Mesenchymal stem cell (in vitro differentiated cells and primary cell): ENCODE measurements around the gene KRT71.
A peak's percentile ranks its signal among the peaks of the same experiment; 100 is the strongest.

Experiments
- DNase-seq: peaks from one replicate; pipeline ENCODE4 v3.0.0-alpha.2; 2013
- H2AFZ ChIP-seq: one replicate; pipeline ENCODE4 v1.6.1; 2013; ENCODE audit warnings: low read depth, mild to moderate bottlenecking, control low read depth, inconsistent platforms, low read length, moderate library complexity
- H2AK5ac ChIP-seq: 2 replicates; pipeline ENCODE4 v1.6.1; 2013; ENCODE audit warnings: low read length, moderate library complexity, mild to moderate bottlenecking, inconsistent platforms; ENCODE audit not compliant: severe bottlenecking
- H2BK120ac ChIP-seq: one replicate; pipeline ENCODE4 v1.6.1; 2013; ENCODE audit warnings: low read depth, mild to moderate bottlenecking, inconsistent platforms, low read length, moderate library complexity
- H2BK12ac ChIP-seq, 2 experiments: one replicate each; pipeline ENCODE4 v1.6.1; 2013; ENCODE audit warnings: inconsistent platforms in 2 of 2, low read length in 2 of 2, mild to moderate bottlenecking in 2 of 2, moderate library complexity in 2 of 2, control low read depth in 1 of 2
- H2BK15ac ChIP-seq: one replicate; pipeline ENCODE4 v1.6.1; 2013; ENCODE audit warnings: mild to moderate bottlenecking, low read depth, inconsistent platforms; ENCODE audit not compliant: poor library complexity, severe bottlenecking
- H2BK5ac ChIP-seq: 2 replicates; pipeline ENCODE4 v1.6.1; 2013; ENCODE audit warnings: low read depth, mild to moderate bottlenecking, low read length, control low read depth, inconsistent platforms; ENCODE audit not compliant: poor library complexity, severe bottlenecking
- H3K14ac ChIP-seq, 2 experiments: one replicate each; pipeline ENCODE4 v1.6.1; 2013; ENCODE audit warnings: inconsistent platforms in 2 of 2, low read length in 2 of 2, control low read depth in 1 of 2, mild to moderate bottlenecking in 1 of 2, moderate library complexity in 1 of 2
- H3K18ac ChIP-seq, 2 experiments: one replicate each; pipeline ENCODE4 v1.6.1; 2013; ENCODE audit warnings: inconsistent platforms in 2 of 2, low read length in 2 of 2, control low read depth in 1 of 2, low read depth in 1 of 2, mild to moderate bottlenecking in 1 of 2
- H3K23ac ChIP-seq, 2 experiments: one replicate each; pipeline ENCODE4 v1.6.1; 2013; ENCODE audit warnings: inconsistent platforms in 2 of 2, low read length in 2 of 2, mild to moderate bottlenecking in 2 of 2, moderate library complexity in 2 of 2, control low read depth in 1 of 2
- H3K27ac ChIP-seq: 2 replicates; pipeline ENCODE4 v1.5.1; 2013; ENCODE audit warnings: mild to moderate bottlenecking, moderate library complexity, low read length, control low read depth, inconsistent platforms; ENCODE audit not compliant: poor library complexity, severe bottlenecking
- H3K27me3 ChIP-seq, 2 experiments: 2 replicates each; pipeline versions ENCODE4 v1.6.1 to v1.7.0; 2013; ENCODE audit warnings: low read length in 2 of 2, mild to moderate bottlenecking in 2 of 2, moderate library complexity in 2 of 2, control low read depth in 1 of 2, inconsistent platforms in 1 of 2; ENCODE audit not compliant: control insufficient read depth in 1 of 2, insufficient read depth in 1 of 2
- H3K36me3 ChIP-seq, 2 experiments: 2 replicates each; pipeline versions ENCODE4 v1.6.1 to v1.7.0; 2013; ENCODE audit warnings: low read length in 2 of 2, control low read depth in 1 of 2, inconsistent platforms in 1 of 2, low read depth in 1 of 2, mild to moderate bottlenecking in 1 of 2; ENCODE audit not compliant: insufficient read depth in 2 of 2, control insufficient read depth in 1 of 2
- H3K4ac ChIP-seq, 2 experiments: one replicate each; pipeline ENCODE4 v1.6.1; 2013; ENCODE audit warnings: inconsistent platforms in 2 of 2, low read length in 2 of 2, mild to moderate bottlenecking in 2 of 2, moderate library complexity in 2 of 2, control low read depth in 1 of 2, low read depth in 1 of 2
- H3K4me1 ChIP-seq: 2 replicates; pipeline ENCODE4 v1.6.1; 2013; ENCODE audit warnings: low read depth, low read length, control low read depth; ENCODE audit not compliant: control insufficient read depth, insufficient read depth
- H3K4me2 ChIP-seq: 2 replicates; pipeline ENCODE4 v1.6.1; 2013; ENCODE audit warnings: low read length, mild to moderate bottlenecking, inconsistent platforms; ENCODE audit not compliant: poor library complexity, severe bottlenecking
- H3K4me3 ChIP-seq, 2 experiments: 2 replicates each; pipeline versions ENCODE4 v1.5.1 to v1.7.0; 2013; ENCODE audit warnings: low read length in 2 of 2, mild to moderate bottlenecking in 2 of 2, control low read depth in 1 of 2, low read depth in 1 of 2; ENCODE audit not compliant: insufficient read depth in 1 of 2
- H3K79me1 ChIP-seq: replicated peaks from 2 replicates; pipeline ENCODE4 v1.6.1; 2013; ENCODE audit warnings: mild to moderate bottlenecking, control low read depth, low read length, inconsistent platforms; ENCODE audit not compliant: poor library complexity, severe bottlenecking
- H3K9ac ChIP-seq: 2 replicates; pipeline ENCODE4 v1.7.0; 2013; ENCODE audit warnings: mild to moderate bottlenecking, low read length, moderate library complexity
- H3K9me3 ChIP-seq: 2 replicates; pipeline ENCODE4 v1.7.0; 2013; ENCODE audit warnings: mild to moderate bottlenecking, low read length; ENCODE audit not compliant: control insufficient read depth
- H4K8ac ChIP-seq: one replicate; pipeline ENCODE4 v1.6.1; 2013; ENCODE audit warnings: inconsistent platforms, mild to moderate bottlenecking, low read length, moderate library complexity
- H4K91ac ChIP-seq: one replicate; pipeline ENCODE4 v1.6.1; 2013; ENCODE audit warnings: mild to moderate bottlenecking, low read length, inconsistent platforms
- WGBS: methylation state at CpG from one replicate; pipeline ENCODE4 v1.1.7; 2013; ENCODE audit warnings: mixed read lengths; 5-methylcytosine and 5-hydroxymethylcytosine counted together

The KRT71 gene

GRCh38 chr12:52498946-52499345 is 54.0 kb downstream of the KRT71 start:
- Histone ChIP-seq H3K36me3 (no peaks in the 10 kb centered on the region), H3K18ac (no peak overlapping the region), H4K8ac (no peak overlapping the region), H3K9ac (no peak overlapping the region), H2BK5ac (no peak overlapping the region), H3K9me3 (no peaks in the 10 kb centered on the region), H3K14ac (no peak overlapping the region), H3K79me1 (no peaks in the 10 kb centered on the region), H2BK120ac (no peak overlapping the region), H4K91ac (no peak overlapping the region), H3K23ac (no peak overlapping the region), H2BK15ac (no peak overlapping the region), H3K27me3 (peaks cover 14 to 34% of the 10 kb centered on the region in 2 experiments), H2AK5ac (no peak overlapping the region), H3K4me3 (no peak overlapping the region), H3K27ac (no peak overlapping the region), H3K4ac (no peak overlapping the region), H2AFZ (no peak overlapping the region), H3K4me1 (peaks cover 2% of the 10 kb centered on the region), H3K4me2 (no peak overlapping the region), H2BK12ac (no peak overlapping the region)
- DNase-seq, result no peak
- WGBS, result no CpG with 5 or more reads among the region's 1 CpG

- H3K4me3 ChIP-seq, result no peak overlapping the region
- no peak overlapping the region for H2AK5ac ChIP-seq
- H3K18ac ChIP-seq, result no peak overlapping the region
- 85% methylated on average over 7 of the region's 7 CpGs for WGBS
- H4K91ac ChIP-seq, result no peak overlapping the region
- H3K27me3 ChIP-seq, result peaks cover 20 to 37% of the 10 kb centered on the region in 2 experiments
- H3K4me2 ChIP-seq, result no peak overlapping the region
- no peak overlapping the region for H3K14ac ChIP-seq
- no peak overlapping the region for H3K27ac ChIP-seq
- no peaks in the 10 kb centered on the region for H3K9me3 ChIP-seq
- H4K8ac ChIP-seq, result no peak overlapping the region
- no peak overlapping the region for H2BK120ac ChIP-seq
- no peak overlapping the region for H3K9ac ChIP-seq
- no peak overlapping the region for H2BK12ac ChIP-seq
- H3K4ac ChIP-seq, result no peak overlapping the region
- H3K4me1 ChIP-seq, result peaks cover 2% of the 10 kb centered on the region
- no peak overlapping the region for H2AFZ ChIP-seq
- H3K36me3 ChIP-seq, result no peaks in the 10 kb centered on the region
- H2BK15ac ChIP-seq, result no peak overlapping the region
- H2BK5ac ChIP-seq, result no peak overlapping the region
- DNase-seq, result no peak
- H3K23ac ChIP-seq, result no peak overlapping the region
- H3K79me1 ChIP-seq, result no peaks in the 10 kb centered on the region
Observed at GRCh38 chr12:52497975-52498374, 55.0 kb downstream of the KRT71 start.

GRCh38 chr12:52496590-52497071 is 56.3 kb downstream of the KRT71 start:
- H3K4me3 ChIP-seq, result no peak overlapping the region
- WGBS, result 22% methylated on average over 4 of the region's 4 CpGs
- no peak overlapping the region for H3K23ac ChIP-seq
- H2BK12ac ChIP-seq, result no peak overlapping the region
- H2AFZ ChIP-seq, result no peak overlapping the region
- no peak overlapping the region for H4K8ac ChIP-seq
- no peaks in the 10 kb centered on the region for H3K36me3 ChIP-seq
- peaks cover 21 to 45% of the 10 kb centered on the region in 2 experiments for H3K27me3 ChIP-seq
- no peaks in the 10 kb centered on the region for H3K79me1 ChIP-seq
- H2BK5ac ChIP-seq, result no peak overlapping the region
- H4K91ac ChIP-seq, result no peak overlapping the region
- peaks cover 2% of the 10 kb centered on the region for H3K4me1 ChIP-seq
- peak; percentile 22 for DNase-seq
- H2AK5ac ChIP-seq, result no peak overlapping the region
- H3K27ac ChIP-seq, result no peak overlapping the region
- no peak overlapping the region for H3K18ac ChIP-seq
- no peak overlapping the region for H3K4ac ChIP-seq
- no peak overlapping the region for H3K4me2 ChIP-seq
- no peak overlapping the region for H3K14ac ChIP-seq
- H2BK120ac ChIP-seq, result no peak overlapping the region
- no peak overlapping the region for H2BK15ac ChIP-seq
- no peaks in the 10 kb centered on the region for H3K9me3 ChIP-seq
- H3K9ac ChIP-seq, result no peak overlapping the region

- Histone ChIP-seq H3K23ac (no peak overlapping the region), H2AK5ac (no peak overlapping the region), H3K4me3 (no peak overlapping the region), H3K79me1 (no peaks in the 10 kb centered on the region), H2BK120ac (no peak overlapping the region), H4K8ac (no peak overlapping the region), H3K18ac (no peak overlapping the region), H3K4me1 (peaks cover 2% of the 10 kb centered on the region), H2BK15ac (no peak overlapping the region), H3K9ac (no peak overlapping the region), H3K14ac (no peak overlapping the region), H3K36me3 (no peaks in the 10 kb centered on the region), H4K91ac (no peak overlapping the region), H3K27ac (no peak overlapping the region), H3K4ac (no peak overlapping the region), H2BK12ac (no peak overlapping the region), H3K4me2 (no peak overlapping the region), H3K27me3 (peaks cover 25 to 50% of the 10 kb centered on the region in 2 experiments), H2BK5ac (no peak overlapping the region), H3K9me3 (no peaks in the 10 kb centered on the region), H2AFZ (no peak overlapping the region)
- WGBS, result 53% methylated on average over 1 of the region's 2 CpGs
- DNase-seq, result no peak
Observed at GRCh38 chr12:52496054-52496453, 56.9 kb downstream of the KRT71 start.
